ENCODE results near the gene ITSN1.
"Not testable (repeated sequence)": the region's sequence is repeated elsewhere in the genome, so short reads cannot be mapped to it uniquely, and the experiment has no call there.

ITSN1 gene

GRCh38 chr21:33855190-33855589 is 212.9 kb downstream of the ITSN1 start:
- H3K9ac ChIP-seq (ENCODE audit: low read depth, low read length), result no peak overlapping the region
- H3K4me1 ChIP-seq (ENCODE audit: insufficient read depth, low read length), result no peaks in the 10 kb centered on the region
- no peaks in the 10 kb centered on the region for H3K9me3 ChIP-seq (ENCODE audit: control insufficient read depth, insufficient read depth, low read length)
- no peaks in the 10 kb centered on the region for H3K36me3 ChIP-seq (ENCODE audit: insufficient read depth, low read length)

- H3K36me3 ChIP-seq (ENCODE audit: insufficient read depth, low read length), result no peaks in the 10 kb centered on the region
- H3K9ac ChIP-seq (ENCODE audit: low read depth, low read length), result no peak overlapping the region
- no peaks in the 10 kb centered on the region for H3K9me3 ChIP-seq (ENCODE audit: control insufficient read depth, insufficient read depth, low read length)
- H3K4me1 ChIP-seq (ENCODE audit: insufficient read depth, low read length), result no peaks in the 10 kb centered on the region
Observed at GRCh38 chr21:33856893-33857527, 214.7 kb downstream of the ITSN1 start.

DNA sequence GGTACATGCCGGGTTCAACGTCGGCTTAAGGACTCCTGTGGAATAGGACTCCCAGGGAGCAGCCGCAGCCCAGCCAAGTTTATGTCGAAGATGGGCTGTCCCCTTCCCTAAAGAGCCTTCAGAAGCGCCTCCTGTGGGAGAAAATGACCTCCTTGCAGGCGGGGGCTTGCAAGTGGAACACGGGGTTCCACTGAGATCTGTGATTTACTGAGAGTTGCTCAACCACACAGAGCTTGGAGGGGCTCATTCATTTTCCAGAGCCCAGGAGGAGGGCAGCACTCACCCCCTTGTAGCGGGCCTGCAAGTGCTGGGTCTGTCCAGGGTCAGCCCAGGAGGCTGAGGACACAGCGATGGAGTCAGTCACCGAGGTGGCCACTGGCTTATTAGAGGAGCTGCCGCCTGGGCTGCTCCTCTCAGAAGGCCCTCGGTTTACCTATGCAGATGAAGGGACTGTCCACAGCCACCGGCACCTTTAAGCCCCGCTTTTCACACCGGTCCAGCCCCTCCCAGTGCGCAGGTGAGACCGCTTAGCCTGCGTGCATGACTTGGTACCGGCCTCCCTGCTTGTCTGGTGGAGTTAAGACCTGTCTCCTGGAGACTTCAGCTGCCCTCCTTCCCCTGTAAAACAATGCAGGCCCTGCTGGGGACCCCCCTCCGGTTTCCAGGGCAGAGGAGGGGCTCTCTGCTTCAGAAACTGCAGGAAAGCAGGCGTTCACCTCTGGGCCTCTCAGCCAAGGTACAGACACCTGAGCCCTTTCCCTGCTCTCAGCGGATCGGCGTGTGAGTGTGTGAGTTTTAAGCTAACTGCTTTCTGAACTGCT is 215.8 kb downstream of the ITSN1 start:
- Histone ChIP-seq H3K4me1 (ENCODE audit: insufficient read depth, low read length) (no peaks in the 10 kb centered on the region), H3K9ac (ENCODE audit: low read depth, low read length) (no peak overlapping the region), H3K9me3 (ENCODE audit: control insufficient read depth, insufficient read depth, low read length) (no peaks in the 10 kb centered on the region), H3K36me3 (ENCODE audit: insufficient read depth, low read length) (no peaks in the 10 kb centered on the region)

- no peak overlapping the region for H3K9ac ChIP-seq (ENCODE audit: low read depth, low read length)
- H3K4me1 ChIP-seq (ENCODE audit: insufficient read depth, low read length), result no peaks in the 10 kb centered on the region
- H3K36me3 ChIP-seq (ENCODE audit: insufficient read depth, low read length), result no peaks in the 10 kb centered on the region
- H3K9me3 ChIP-seq (ENCODE audit: control insufficient read depth, insufficient read depth, low read length), result no peaks in the 10 kb centered on the region
Observed at GRCh38 chr21:33858667-33859372, 216.5 kb downstream of the ITSN1 start.

DNA sequence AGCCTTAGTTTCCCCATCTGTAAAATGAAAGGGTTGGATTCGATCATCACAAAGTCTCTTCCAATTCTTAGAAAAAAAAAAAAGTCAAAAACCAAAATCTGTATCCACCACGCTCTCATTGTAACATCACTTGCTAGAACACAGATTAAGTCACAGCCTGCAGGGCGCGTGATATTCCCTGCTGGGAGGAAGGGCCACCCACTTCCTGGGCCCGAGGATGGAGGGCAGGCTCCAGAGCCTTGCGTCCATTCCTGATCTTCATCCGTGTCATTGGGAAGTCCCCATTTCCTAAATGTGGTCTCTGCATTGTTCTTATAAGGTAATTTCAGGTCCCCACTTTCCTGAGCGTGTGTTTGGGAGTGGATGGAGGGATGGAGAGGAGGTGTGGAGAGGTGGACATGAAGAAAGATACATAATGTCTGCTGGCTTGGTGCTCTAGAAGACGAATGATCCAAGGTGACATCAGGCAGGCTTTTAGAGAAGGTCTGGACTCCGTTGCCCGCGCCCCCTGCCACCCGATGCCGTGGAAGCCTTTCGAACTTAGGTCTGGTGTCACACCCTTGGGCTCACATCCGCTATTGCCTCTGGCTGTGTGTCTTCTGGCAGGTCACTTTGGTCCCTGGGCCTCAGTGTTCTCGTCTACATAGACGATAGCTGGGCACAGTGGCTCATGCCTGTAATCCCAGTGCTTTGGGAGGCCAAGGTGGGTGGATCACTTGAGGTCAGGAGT is 217.2 kb downstream of the ITSN1 start:
- Histone ChIP-seq H3K9ac (ENCODE audit: low read depth, low read length) (no peak overlapping the region), H3K9me3 (ENCODE audit: control insufficient read depth, insufficient read depth, low read length) (no peaks in the 10 kb centered on the region), H3K4me1 (ENCODE audit: insufficient read depth, low read length) (no peaks in the 10 kb centered on the region), H3K36me3 (ENCODE audit: insufficient read depth, low read length) (no peaks in the 10 kb centered on the region)

DNA sequence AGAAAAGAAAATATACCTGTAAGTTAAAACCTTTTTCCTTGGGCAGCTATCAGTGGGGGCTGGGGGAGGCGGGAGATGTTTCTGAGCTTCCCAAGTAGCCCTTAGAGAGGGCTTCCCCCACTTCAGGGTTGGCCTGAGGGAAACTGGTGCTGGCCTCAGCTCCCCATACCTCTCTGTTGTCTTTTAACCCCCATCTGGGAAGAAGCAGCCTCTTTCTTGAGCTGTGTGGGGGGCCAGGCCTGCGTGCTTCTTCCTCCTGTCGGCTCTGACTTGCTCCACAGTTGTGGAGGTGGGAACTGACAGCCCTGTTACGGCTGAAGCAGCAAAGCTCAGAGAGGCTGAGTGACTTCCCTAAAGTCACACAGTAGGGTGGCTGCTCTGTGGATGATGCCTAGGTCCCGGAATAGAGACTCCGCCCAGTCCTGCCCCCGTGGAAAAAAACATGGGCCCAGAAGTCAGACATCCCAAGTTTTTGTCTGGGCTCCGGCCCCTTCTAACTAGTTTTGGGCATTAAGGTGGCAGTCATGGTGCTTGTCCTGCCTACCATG is 218.1 kb downstream of the ITSN1 start:
- Histone ChIP-seq H3K4me1 (ENCODE audit: insufficient read depth, low read length) (no peaks in the 10 kb centered on the region), H3K36me3 (ENCODE audit: insufficient read depth, low read length) (no peaks in the 10 kb centered on the region), H3K9ac (ENCODE audit: low read depth, low read length) (no peak overlapping the region), H3K9me3 (ENCODE audit: control insufficient read depth, insufficient read depth, low read length) (no peaks in the 10 kb centered on the region)

GRCh38 chr21:33861125-33861524 is 218.8 kb downstream of the ITSN1 start:
- Histone ChIP-seq H3K9ac (ENCODE audit: low read depth, low read length) (no peak overlapping the region), H3K36me3 (ENCODE audit: insufficient read depth, low read length) (no peaks in the 10 kb centered on the region), H3K9me3 (ENCODE audit: control insufficient read depth, insufficient read depth, low read length) (no peaks in the 10 kb centered on the region), H3K4me1 (ENCODE audit: insufficient read depth, low read length) (no peaks in the 10 kb centered on the region)

DNA sequence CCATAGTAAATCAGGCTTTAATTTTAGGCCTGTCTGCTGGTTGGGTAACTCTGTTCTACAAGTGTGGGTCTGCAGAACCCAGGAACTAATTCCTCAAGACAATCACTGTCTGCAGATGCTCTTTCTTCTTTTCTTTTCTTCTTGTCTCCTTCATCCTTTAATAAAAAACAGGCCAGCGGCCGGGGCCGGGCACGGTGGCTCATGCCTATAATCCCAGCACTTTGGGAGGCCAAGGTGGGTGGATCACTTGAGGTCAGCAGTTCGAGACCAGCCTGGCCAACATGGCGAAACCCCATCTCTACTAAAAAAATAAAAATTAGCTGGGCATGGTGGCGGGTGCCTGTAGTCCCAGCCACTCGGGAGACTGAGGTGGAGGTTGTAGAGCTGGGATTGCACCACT is 220.9 kb downstream of the ITSN1 start:
- H3K9me3 ChIP-seq (ENCODE audit: control insufficient read depth, insufficient read depth, low read length); H3K4me1 ChIP-seq (ENCODE audit: insufficient read depth, low read length); H3K36me3 ChIP-seq (ENCODE audit: insufficient read depth, low read length); H3K9ac ChIP-seq (ENCODE audit: low read depth, low read length): not testable (repeated sequence)

DNA sequence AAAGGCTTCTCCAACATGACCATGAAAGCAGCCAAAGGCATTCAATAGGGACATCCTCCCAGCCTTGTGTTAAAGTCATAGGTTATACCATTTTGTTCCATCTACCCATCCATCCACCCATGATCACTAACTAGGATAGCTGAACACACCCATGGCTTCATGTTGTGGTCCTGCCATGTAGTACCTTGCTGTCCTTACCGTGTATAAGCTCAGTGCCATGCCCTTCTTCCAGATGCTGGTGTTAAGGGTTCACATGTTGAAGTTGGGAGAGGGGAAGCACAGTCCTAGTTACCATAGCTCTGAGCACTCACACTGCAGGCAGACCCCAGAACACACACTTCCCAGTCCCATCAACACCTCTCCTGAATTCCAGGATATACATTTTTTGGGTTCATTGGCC is 221.8 kb downstream of the ITSN1 start:
- Histone ChIP-seq H3K9me3 (ENCODE audit: control insufficient read depth, insufficient read depth, low read length) (no peaks in the 10 kb centered on the region), H3K36me3 (ENCODE audit: insufficient read depth, low read length) (no peaks in the 10 kb centered on the region), H3K4me1 (ENCODE audit: insufficient read depth, low read length) (no peaks in the 10 kb centered on the region), H3K9ac (ENCODE audit: low read depth, low read length) (no peak overlapping the region)

DNA sequence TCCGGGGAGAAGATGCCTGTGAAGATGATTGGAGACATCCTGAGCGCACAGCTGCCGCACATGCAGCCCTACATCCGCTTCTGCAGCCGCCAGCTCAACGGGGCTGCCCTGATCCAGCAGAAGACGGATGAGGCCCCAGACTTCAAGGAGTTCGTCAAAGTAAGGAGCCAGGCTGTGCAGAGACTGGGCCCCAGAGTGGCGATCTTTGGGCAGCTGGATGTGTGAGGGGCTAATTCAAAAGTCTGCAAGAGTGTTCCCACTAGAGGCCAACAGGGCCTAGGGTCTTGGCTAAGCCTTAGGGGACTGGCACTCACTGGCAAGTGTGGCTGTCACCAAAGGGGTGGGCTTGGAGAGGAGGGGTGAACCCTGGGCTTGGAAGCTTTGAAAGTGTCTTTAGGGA is 222.9 kb downstream of the ITSN1 start:
- Histone ChIP-seq H3K9ac (ENCODE audit: low read depth, low read length) (no peak overlapping the region), H3K4me1 (ENCODE audit: insufficient read depth, low read length) (no peaks in the 10 kb centered on the region), H3K36me3 (ENCODE audit: insufficient read depth, low read length) (no peaks in the 10 kb centered on the region), H3K9me3 (ENCODE audit: control insufficient read depth, insufficient read depth, low read length) (no peaks in the 10 kb centered on the region)

GRCh38 chr21:33865996-33866575 is 223.8 kb downstream of the ITSN1 start:
- Histone ChIP-seq H3K36me3 (ENCODE audit: insufficient read depth, low read length) (no peaks in the 10 kb centered on the region), H3K4me1 (ENCODE audit: insufficient read depth, low read length) (no peaks in the 10 kb centered on the region), H3K9ac (ENCODE audit: low read depth, low read length) (no peak overlapping the region), H3K9me3 (ENCODE audit: control insufficient read depth, insufficient read depth, low read length) (no peaks in the 10 kb centered on the region)

GRCh38 chr21:33866826-33867225 is 224.5 kb downstream of the ITSN1 start:
- H3K9ac ChIP-seq (ENCODE audit: low read depth, low read length), result no peak overlapping the region
- no peaks in the 10 kb centered on the region for H3K36me3 ChIP-seq (ENCODE audit: insufficient read depth, low read length)
- no peaks in the 10 kb centered on the region for H3K9me3 ChIP-seq (ENCODE audit: control insufficient read depth, insufficient read depth, low read length)
- H3K4me1 ChIP-seq (ENCODE audit: insufficient read depth, low read length), result no peaks in the 10 kb centered on the region

DNA sequence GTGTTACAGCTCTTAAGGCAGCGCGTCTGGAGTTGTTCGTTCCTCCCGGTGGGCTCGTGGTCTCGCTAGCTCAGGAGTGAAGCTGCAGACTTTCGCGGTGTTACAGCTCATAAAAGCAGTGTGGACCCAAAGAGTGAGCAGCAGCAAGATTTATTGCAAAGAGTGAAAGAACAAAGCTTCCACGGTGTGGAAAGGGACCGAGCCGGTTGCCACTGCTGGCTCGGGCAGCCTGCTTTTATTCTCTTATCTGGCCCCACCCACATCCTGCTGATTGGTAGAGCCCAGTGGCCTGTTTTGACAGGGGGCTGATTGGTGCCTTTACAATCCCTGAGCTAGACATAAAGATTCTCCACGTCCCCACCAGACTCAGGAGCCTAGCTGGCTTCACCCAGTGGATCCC is 225.6 kb downstream of the ITSN1 start:
- H3K36me3 ChIP-seq (ENCODE audit: insufficient read depth, low read length); H3K9me3 ChIP-seq (ENCODE audit: control insufficient read depth, insufficient read depth, low read length); H3K9ac ChIP-seq (ENCODE audit: low read depth, low read length); H3K4me1 ChIP-seq (ENCODE audit: insufficient read depth, low read length): not testable (repeated sequence)

DNA sequence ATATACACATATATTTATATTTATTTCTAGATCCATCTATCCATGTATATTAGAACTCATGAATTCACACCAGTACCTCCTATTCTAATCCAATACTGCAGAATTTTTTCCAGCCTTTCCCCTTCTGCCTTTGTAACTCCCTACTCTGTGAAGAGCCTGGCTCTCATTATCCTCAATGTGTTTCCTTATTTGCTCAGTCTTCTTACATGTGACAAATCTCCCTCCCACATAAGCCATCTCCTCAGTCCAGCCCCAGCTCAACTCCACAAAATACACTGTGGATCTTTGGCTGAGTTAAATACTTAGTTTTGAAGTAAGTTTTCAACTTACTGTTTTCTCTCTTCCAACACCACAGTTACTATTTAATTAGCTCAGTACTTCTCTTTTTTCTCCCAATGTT is 227.6 kb downstream of the ITSN1 start:
- Histone ChIP-seq H3K4me1 (ENCODE audit: insufficient read depth, low read length) (no peaks in the 10 kb centered on the region), H3K9ac (ENCODE audit: low read depth, low read length) (no peak overlapping the region), H3K9me3 (ENCODE audit: control insufficient read depth, insufficient read depth, low read length) (no peaks in the 10 kb centered on the region), H3K36me3 (ENCODE audit: insufficient read depth, low read length) (no peaks in the 10 kb centered on the region)
